Transverse colon (tissue), 4 donors: ENCODE results near the gene ROS1.

Source experiments
- CTCF ChIP-seq, 5 experiments: fragments of 200-600 bp in 3 of 5; fragments of 450-650 bp in 2 of 5; sonication (generic) in 3 of 5; IDR thresholded peaks; 1 replicate in 2 of 5; 2 replicates in 3 of 5; pipeline ENCODE4 v1.5.1; 2016 to 2017; ENCODE audit warnings: antibody characterized with exemption in 5 of 5, inconsistent platforms in 3 of 5, mild to moderate bottlenecking in 2 of 5, moderate library complexity in 1 of 5
- POLR2A ChIP-seq: fragments of 450-650 bp; IDR thresholded peaks from one replicate; pipeline ENCODE4 v1.6.1; 2016; ENCODE audit warnings: antibody characterized with exemption, mild to moderate bottlenecking, moderate library complexity
- POLR2AphosphoS5 ChIP-seq, 3 donors: sonication (generic); formaldehyde crosslinking; IDR thresholded peaks; one replicate each; pipeline ENCODE4 v1.6.1; 2016; ENCODE audit warnings: antibody characterized with exemption in 3 of 3

- TF ChIP-seq CTCF (IDR thresholded peaks at IDR 0.05) = no peak
- TF ChIP-seq POLR2A = no peak
- TF ChIP-seq POLR2AphosphoS5 (IDR thresholded peaks at IDR 0.05) = no peak
Observed at GRCh38 chr6:117465691-117466090, 39.9 kb upstream of the ROS1 start.
